SK-N-SH (cell line): ENCODE measurements around the gene ACLY. TPM values are rescaled to one million over a fixed set of nuclear protein-coding genes. Genes with fewer than 3 reads are reported as not detected.
"Not testable (repeated sequence)": the region's sequence is repeated elsewhere in the genome, so short reads cannot be mapped to it uniquely, and the experiment has no call there.

ENCODE experiments used
- CTCF ChIA-PET: fragments of 300-600, 350-600 bp; formaldehyde crosslinking; extraction: SDS; loops from one replicate; lab custom pipeline; 2021; lab: Yijun Ruan, JAX
- POLR2A ChIA-PET: fragments of 350-600 bp; sonication (Branson Sonifier 250); formaldehyde crosslinking; extraction: SDS; loops from one replicate; lab custom pipeline; 2020; ENCODE audit warnings: antibody characterized with exemption, inconsistent platforms; lab: Yijun Ruan, JAX
- DNase-seq: peaks from one replicate; pipeline ENCODE4 v3.0.0; 2012
- H2AFZ ChIP-seq: fragments of 200-600 bp; sonication (generic); 2 replicates; pipeline ENCODE4 v1.8.1; 2016; ENCODE audit warnings: antibody characterized with exemption, mild to moderate bottlenecking, low read depth
- H3F3A ChIP-seq: fragments of 200-600 bp; sonication (generic); replicated peaks from 2 replicates; pipeline ENCODE3; 2016; ENCODE audit warnings: antibody characterized with exemption, mild to moderate bottlenecking; ENCODE audit not compliant: insufficient read depth
- H3K27ac ChIP-seq, 2 experiments: fragments of 200-500 bp in 1 of 2; fragments of 200-600 bp in 1 of 2; sonication (Bioruptor generic) in 1 of 2; sonication (generic), shearing (Covaris generic) in 1 of 2; 2 replicates each; pipeline versions ENCODE4 v1.5.1 to v1.6.1; 2014 to 2016; ENCODE audit warnings: low read depth in 2 of 2, inconsistent platforms in 1 of 2, low read length in 1 of 2, mild to moderate bottlenecking in 1 of 2, mixed read lengths in 1 of 2
- H3K27me3 ChIP-seq: fragments of 200-600 bp; sonication (generic), shearing (Covaris generic); 2 replicates; pipeline ENCODE4 v1.6.1; 2016; ENCODE audit warnings: mixed run types; ENCODE audit not compliant: insufficient read depth
- H3K36me3 ChIP-seq, 2 experiments: fragments of 200-500 bp in 1 of 2; fragments of 200-600 bp in 1 of 2; sonication (Bioruptor generic) in 1 of 2; sonication (generic) in 1 of 2; replicated peaks in 1 of 2; 2 replicates each; pipeline versions ENCODE3 to v1.5.1; 2014 to 2016; ENCODE audit warnings: low read length in 1 of 2, mild to moderate bottlenecking in 1 of 2; ENCODE audit not compliant: insufficient read depth in 2 of 2, control insufficient read depth in 1 of 2
- H3K4me1 ChIP-seq, 2 experiments: fragments of 200-500 bp in 1 of 2; fragments of 200-600 bp in 1 of 2; sonication (Bioruptor generic) in 1 of 2; sonication (generic), shearing (Covaris generic) in 1 of 2; 2 replicates each; pipeline versions ENCODE4 v1.5.1 to v1.6.1; 2014 to 2016; ENCODE audit warnings: low read depth in 1 of 2, low read length in 1 of 2, mixed run types in 1 of 2; ENCODE audit not compliant: insufficient read depth in 2 of 2, control insufficient read depth in 1 of 2
- H3K4me2 ChIP-seq: fragments of 200-600 bp; sonication (generic), shearing (Covaris generic); 2 replicates; pipeline ENCODE4 v1.6.1; 2017; ENCODE audit warnings: mixed run types
- H3K4me3 ChIP-seq, 2 experiments: fragments of 200-500 bp in 1 of 2; fragments of 200-600 bp in 1 of 2; sonication (Bioruptor generic) in 1 of 2; sonication (generic), shearing (Covaris generic) in 1 of 2; 2 replicates each; pipeline versions ENCODE4 v1.5.1 to v1.8.1; 2014 to 2016; ENCODE audit warnings: low read depth in 2 of 2, inconsistent platforms in 1 of 2, low read length in 1 of 2, mild to moderate bottlenecking in 1 of 2, mixed read lengths in 1 of 2, moderate library complexity in 1 of 2
- H3K79me2 ChIP-seq: fragments of 200-600 bp; sonication (generic); 2 replicates; pipeline ENCODE4 v1.8.1; 2017; ENCODE audit warnings: mild to moderate bottlenecking; ENCODE audit not compliant: insufficient read depth
- H3K9ac ChIP-seq: fragments of 200-600 bp; sonication (generic); 2 replicates; pipeline ENCODE4 v1.6.1; 2017; ENCODE audit warnings: mixed run types
- H3K9me2 ChIP-seq: fragments of 200-600 bp; sonication (generic); 2 replicates; pipeline ENCODE4 v1.6.1; 2017; ENCODE audit warnings: mixed run types
- H3K9me3 ChIP-seq: fragments of 200-600 bp; sonication (generic); 2 replicates; pipeline ENCODE4 v1.6.1; 2017; ENCODE audit warnings: mixed run types, mild to moderate bottlenecking, moderate library complexity
- H4K20me1 ChIP-seq: fragments of 200-600 bp; sonication (generic); 2 replicates; pipeline ENCODE4 v1.6.1; 2017; ENCODE audit warnings: mild to moderate bottlenecking, mixed run types; ENCODE audit not compliant: insufficient read depth
- CHD2 ChIP-seq: fragments of 150-350 bp; IDR thresholded peaks from 2 replicates; pipeline ENCODE4 v1.6.1; 2018; ENCODE audit warnings: low read length; ENCODE audit not compliant: partially characterized antibody
- ELF1 ChIP-seq: IDR thresholded peaks from 2 replicates; pipeline ENCODE4 v1.4.0; 2012
- EP300 ChIP-seq, 2 experiments: IDR thresholded peaks; 2 replicates each; pipeline versions ENCODE4 v1.4.0 to v1.6.1; 2012; ENCODE audit warnings: borderline replicate concordance in 1 of 2, low read depth in 1 of 2, low read length in 1 of 2
- JUND ChIP-seq: IDR thresholded peaks from 2 replicates; pipeline ENCODE4 v1.4.0; 2012
- NFIC ChIP-seq: IDR thresholded peaks from 2 replicates; pipeline ENCODE4 v1.4.0; 2012; ENCODE audit warnings: borderline replicate concordance
- NRF1 ChIP-seq: IDR thresholded peaks from 2 replicates; pipeline ENCODE4 v1.6.1; 2012; ENCODE audit warnings: low read depth, mild to moderate bottlenecking, low read length
- PBX3 ChIP-seq: IDR thresholded peaks from 2 replicates; pipeline ENCODE4; 2012
- REST ChIP-seq: IDR thresholded peaks from 2 replicates; pipeline ENCODE4 v1.6.1; 2012; ENCODE audit warnings: mild to moderate bottlenecking, low read depth, low read length, moderate library complexity
- RFX5 ChIP-seq: IDR thresholded peaks from 2 replicates; pipeline ENCODE4 v1.6.1; 2012; ENCODE audit warnings: mild to moderate bottlenecking, improper control_type of control experiment, low read length
- TAF1 ChIP-seq: IDR thresholded peaks from 2 replicates; pipeline ENCODE4 v1.6.1; 2012; ENCODE audit warnings: low read depth, mild to moderate bottlenecking, low read length, moderate library complexity, borderline replicate concordance
- TEAD4 ChIP-seq: IDR thresholded peaks from 2 replicates; pipeline ENCODE4 v1.4.0; 2012; ENCODE audit warnings: mild to moderate bottlenecking, borderline replicate concordance; ENCODE audit not compliant: insufficient read depth
- WGBS: methylation state at CpG from one replicate; pipeline ENCODE4 v1.1.6; 2017; ENCODE audit warnings: low lambda C conversion rate; 5-methylcytosine and 5-hydroxymethylcytosine counted together
- polyA plus RNA-seq, 3 experiments: library from polyadenylated mRNA; depleted of rRNA; stranded (reverse); fragments of >200 nt; gene quantifications; 2 replicates each; pipeline ENCODE4 v1.2.3, GENCODE V29; 2012

The ACLY gene
- polyA plus RNA-seq, 1 of the 3 experiments (the other 2 are of a cell fraction): 163 TPM

- H3K4me2 ChIP-seq, POLR2A ChIA-PET, H3F3A ChIP-seq, H3K9me3 ChIP-seq, H3K9ac ChIP-seq, DNase-seq, H3K9me2 ChIP-seq, H3K27ac ChIP-seq, H3K4me1 ChIP-seq, H3K4me3 ChIP-seq, H3K27me3 ChIP-seq, H2AFZ ChIP-seq, H4K20me1 ChIP-seq: not testable (repeated sequence)
- 80% methylated on average over 9 of the region's 10 CpGs for WGBS
- Histone ChIP-seq H3K36me3 (peaks cover 34 to 35% of the 10 kb centered on the region in 2 experiments), H3K79me2 (peaks cover 11% of the 10 kb centered on the region; the same call in 1 of the 2 replicates)
- CTCF ChIA-PET: interaction anchor here (1.5 kb wide), 1 partner anchor 29 kb away, joined by 10 read pairs; no protein-coding TSS in a partner anchor
Observed at GRCh38 chr17:41829961-41830360, 88.8 kb downstream of the ACLY start.

- Histone ChIP-seq H2AFZ (no peak overlapping the region), H3K9me2 (no peaks in the 10 kb centered on the region), H3K9me3 (no peaks in the 10 kb centered on the region), H3K27me3 (no peaks in the 10 kb centered on the region), H3K4me3 (no peak overlapping the region), H4K20me1 (no peaks in the 10 kb centered on the region), H3K4me2 (no peak overlapping the region), H3K4me1 (no peaks in the 10 kb centered on the region), H3K27ac (no peak overlapping the region), H3K36me3 (peaks cover 5 to 32% of the 10 kb centered on the region in 2 experiments), H3F3A (peaks cover 9% of the 10 kb centered on the region), H3K9ac (no peak overlapping the region), H3K79me2 (no peaks in the 10 kb centered on the region)
- CTCF ChIA-PET: interaction anchor here (0.9 to 1.5 kb wide), 3 partner anchors 10 to 88 kb away, joined by 3 to 5 read pairs (median 4); no protein-coding TSS in a partner anchor
- TF ChIP-seq REST: no peak
- TF ChIP-seq RFX5: no peak
- no peak for TF ChIP-seq TEAD4
- TF ChIP-seq PBX3: no peak
- no peak for TF ChIP-seq NFIC
- no peak for TF ChIP-seq NRF1
- TF ChIP-seq EP300 (IDR thresholded peaks at IDR 0.05; ENCODE audit: borderline replicate concordance in 1 of 2, low read depth in 1 of 2, low read length in 1 of 2): no peak
- no peak for TF ChIP-seq CHD2
- no peak for TF ChIP-seq ELF1
- no peak for TF ChIP-seq JUND
- no peak for TF ChIP-seq TAF1
- no peak for DNase-seq
- 94% methylated on average over 11 of the region's 19 CpGs for WGBS
- POLR2A ChIA-PET: interaction anchor here (0.6 kb wide), 1 partner anchor 105 kb away, joined by 3 read pairs; no protein-coding TSS in a partner anchor
Observed at GRCh38 chr17:41825175-41825845, 93.4 kb downstream of the ACLY start.
